Iris pigment epithelial cell (primary cell): Measurements from ENCODE around the gene ZNG1A.
"Not testable (repeated sequence)": the region's sequence is repeated elsewhere in the genome, so short reads cannot be mapped to it uniquely, and the experiment has no call there.

Experiments used
- DNase-seq: peaks from one replicate; pipeline ENCODE4 v3.0.0-alpha.2; 2011; ENCODE audit warnings: low read depth

ZNG1A gene

DNA sequence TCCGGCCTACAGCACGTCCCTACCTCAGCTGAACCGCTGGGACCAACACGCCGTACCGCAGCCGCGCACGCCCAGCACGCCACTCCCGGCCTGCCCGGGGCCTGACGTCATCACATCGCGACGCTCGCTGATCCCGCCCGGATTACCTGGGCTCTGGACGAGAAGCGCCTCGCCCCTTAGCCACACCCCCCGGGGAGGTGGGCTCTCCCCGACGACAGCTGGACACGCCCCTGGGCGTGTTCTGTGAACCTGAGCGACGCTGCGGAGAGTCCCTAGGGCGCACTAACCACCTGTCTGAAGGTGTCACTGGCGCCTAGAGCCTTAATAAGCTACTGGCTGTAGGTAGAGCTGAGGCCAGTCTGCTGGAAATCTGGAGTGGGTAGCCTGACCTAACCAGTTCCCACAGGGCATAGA lies at the start of gene ZNG1A:
ZNG1A (minus strand) TSS at position 87 of the 414 bp plus-strand sequence. CDS start 87 bp downstream, outside the sequence.
- DNase-seq = not testable (repeated sequence)

DNA sequence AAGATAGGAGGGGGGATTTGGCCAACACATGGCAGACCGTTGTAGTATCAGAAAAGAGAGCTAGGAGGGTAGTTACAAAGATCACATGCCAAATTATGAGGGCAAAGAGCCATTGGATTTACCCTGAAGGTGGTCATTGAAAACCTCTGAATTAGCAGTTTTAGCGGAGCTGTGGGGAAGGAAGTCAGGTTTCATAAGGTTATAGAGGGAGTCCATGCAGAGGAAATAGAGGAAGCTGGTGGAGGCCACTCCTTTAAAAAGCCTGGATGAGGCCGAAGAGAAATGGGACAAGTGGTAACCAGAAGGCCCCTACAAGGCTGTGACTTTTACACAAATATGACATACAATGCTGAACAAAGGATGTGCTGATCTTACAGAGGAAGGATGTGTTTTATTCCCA lies 49.0 kb upstream of the ZNG1A start:
- DNase-seq = no peak

DNA sequence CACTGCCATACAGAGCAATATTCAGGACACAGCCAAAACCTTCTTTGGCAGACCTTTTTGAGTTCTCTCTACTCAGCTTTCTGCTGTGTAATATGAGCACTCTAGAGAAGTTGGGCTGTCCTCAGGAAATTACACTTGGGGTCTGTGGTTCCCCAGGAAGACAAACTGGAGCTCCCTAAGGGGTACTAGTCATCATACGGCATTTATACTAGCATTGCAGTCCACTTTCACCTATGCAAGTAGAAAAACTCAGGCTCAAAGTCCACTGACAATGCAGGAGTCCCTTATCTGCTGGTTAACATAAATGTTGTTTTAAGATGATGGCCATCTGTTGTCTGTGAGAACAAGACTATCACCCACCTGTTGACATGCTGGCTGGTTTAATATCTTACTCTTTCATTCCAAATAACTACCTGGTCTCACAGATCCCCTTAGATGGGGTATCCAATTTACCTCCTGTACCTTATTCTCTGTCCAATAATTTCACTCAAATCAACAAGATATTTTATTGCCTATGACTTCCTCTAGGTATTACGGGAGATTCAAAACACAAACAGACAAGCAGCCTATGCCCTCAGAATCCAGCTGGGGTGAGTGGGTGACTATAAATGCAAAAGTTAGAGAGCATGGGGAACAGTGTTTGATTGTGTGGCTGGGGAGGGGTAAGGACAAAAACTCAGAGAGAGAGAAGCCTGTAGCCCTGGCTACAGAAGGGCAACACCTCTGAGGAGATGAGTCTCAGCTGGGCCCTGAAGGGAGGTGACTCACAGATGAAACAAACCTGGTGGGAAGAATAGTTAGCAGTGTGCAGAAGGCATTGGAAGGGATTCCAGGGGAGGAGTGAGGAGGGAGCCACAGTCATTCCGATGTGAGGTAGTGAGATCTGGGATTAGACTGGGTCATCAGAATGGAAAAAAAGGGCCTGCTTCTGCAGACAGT lies 46.0 kb upstream of the ZNG1A start:
- DNase-seq = no peak

DNA sequence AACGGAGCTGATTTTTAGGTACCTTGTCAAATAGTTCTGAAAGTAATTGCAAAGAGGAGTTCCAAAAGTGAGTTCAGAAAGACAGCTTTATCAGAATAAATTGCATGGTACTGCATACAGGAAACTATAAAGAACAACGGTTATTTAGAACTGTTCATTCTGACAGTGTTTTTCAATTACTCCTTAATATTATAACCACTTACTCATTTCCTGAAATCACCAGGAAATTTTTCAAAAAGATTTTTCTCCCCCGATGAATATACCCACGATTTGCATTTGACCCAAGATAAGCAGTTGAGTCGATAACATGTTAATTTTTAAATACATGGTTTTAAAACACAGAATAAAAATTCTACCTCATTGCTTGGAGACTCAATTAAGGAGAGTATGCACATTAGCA lies 45.2 kb upstream of the ZNG1A start:
- no peak for DNase-seq

DNA sequence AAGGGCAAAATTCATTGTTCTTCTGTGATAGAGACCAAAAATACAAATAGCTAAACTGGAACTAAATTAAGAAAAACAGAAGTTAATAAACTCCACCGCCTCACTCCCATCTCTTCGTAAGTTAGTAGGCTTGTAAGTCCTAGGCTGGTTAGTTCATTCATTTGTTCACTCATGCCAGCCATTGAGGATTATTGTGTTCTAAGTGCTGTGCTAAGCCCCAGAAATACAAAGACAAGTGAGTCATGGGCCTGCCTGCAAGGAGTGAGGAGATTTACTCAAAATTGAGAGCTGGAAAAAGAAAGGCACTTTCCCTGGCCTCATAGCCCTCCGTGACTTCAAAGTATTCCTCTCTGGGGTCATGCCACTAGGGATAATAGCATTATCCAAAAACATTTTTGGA lies 44.3 kb upstream of the ZNG1A start:
- no peak for DNase-seq

DNA sequence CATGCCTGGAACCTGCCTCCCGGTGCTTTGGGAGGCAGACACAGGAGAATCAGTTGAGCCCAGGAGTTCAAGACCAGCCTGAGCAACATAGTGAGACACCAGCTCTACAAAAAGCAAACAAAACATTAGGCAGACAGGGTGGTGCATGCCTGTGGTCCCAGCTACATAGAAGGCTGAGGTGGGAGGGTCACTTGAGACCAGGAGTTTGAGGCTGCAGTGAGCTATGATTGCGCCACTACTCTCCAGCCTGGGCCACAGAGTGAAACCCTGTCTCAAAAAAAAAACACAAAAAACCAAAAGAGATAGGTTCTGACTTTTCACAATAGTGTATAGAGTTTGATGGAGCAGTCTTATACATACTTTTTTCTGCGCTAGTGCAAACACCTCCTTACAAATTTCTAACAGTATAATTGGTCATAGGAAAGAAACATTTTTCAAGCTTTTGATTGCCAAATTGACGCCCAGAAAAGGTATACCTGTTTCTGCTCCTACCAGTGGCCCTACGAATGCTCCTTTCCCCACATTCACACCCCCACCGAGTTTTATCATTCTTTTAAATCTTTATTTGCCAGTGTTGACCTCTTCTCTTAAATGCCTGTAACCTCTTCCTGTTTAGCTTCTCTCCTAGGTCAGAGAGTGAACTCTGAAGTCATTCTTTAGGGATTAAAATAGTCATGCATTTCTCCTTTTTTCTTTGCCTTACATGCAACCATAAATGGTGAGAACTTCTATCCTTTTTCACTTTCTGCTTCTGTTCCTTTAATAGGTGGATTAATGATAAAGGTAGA lies 43.3 kb upstream of the ZNG1A start:
- DNase-seq = no peak

DNA sequence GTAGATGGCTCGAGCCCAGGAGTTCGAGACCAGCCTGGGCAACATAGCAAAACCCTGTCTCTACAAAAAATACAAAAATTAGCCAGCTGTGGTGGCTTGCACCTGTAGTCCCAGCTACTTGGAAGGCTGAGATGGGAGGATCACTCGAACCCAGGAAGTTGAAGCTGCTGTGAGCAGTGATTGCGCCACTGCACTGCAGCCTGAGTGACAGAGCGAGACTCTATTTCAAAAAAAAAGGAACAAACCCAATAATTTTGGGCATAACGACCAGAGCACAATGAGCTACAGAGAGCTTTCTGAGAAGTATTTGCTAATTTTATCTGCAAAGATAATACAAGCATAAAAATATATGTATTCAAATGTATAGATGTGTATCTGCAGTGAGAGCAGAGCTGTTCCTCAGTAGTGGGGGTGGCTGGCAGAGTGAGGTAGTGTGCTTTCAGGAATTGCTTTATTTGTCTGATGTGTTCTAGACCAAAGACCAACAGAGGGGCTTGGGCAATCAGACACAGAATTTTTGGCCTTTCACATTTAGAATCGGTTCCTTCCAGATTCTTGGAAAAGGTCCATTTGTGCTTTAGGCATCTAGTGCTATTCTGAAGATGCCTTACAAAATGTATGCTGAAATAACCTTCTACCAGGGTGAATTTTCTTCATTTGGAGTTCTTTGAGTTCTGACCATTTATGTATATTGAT lies 41.0 kb upstream of the ZNG1A start:
- no peak for DNase-seq

DNA sequence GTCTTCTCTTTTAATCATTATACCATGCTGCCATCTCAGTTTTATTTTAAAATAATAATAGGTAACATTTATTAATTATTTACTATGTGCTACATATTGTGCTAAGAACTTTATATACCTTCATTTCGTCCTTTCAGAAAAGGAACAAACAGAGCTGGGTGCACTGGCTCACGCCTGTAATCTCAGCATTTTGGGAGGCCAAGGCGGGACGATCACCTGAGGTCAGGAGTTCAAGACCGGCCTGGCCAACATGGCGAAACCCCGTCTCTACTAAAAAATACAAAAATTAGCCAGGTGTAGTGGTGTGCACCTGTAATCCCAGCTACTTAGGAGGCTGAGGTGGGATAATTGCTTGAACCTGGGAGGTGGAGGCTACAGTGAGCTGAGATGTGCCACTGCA lies 40.2 kb upstream of the ZNG1A start:
- DNase-seq = not testable (repeated sequence)

DNA sequence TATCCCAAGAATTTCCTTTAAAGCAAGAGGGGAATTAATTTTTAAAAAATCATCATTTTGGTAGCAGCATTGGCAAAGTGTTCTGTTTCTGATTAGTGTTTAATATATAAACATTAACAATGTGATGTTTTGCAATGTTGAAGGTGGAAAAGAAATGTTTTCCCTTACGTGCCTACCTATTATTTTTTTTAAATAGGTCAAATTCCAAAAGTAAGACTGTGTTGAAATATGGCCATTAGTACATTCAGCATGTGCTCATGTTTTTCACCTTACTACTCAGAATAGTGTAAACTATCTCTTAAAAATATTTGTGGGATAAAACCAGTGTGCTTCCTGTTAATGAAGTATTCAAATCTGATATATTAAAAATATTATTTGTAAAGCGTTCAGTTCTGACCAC lies 39.1 kb upstream of the ZNG1A start:
- no peak for DNase-seq

DNA sequence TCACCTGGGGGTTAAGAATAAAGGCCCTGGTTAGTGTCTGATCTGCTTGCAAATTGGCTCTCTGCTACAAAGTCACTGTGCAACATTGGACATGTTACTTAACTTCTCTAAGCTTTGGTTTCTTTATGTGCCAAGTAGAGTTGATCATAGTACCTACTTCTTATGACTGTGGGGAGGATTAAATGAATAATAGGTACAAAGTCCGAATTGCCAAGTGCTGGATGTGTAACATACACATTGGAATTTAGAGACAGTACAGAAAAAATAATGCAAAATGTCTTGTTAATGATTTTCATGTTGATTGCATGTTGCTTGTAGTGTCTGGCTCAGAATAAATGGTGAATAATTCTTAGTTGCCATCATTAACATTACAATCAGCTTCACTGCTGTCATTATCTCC lies 38.0 kb upstream of the ZNG1A start:
- no peak for DNase-seq

DNA sequence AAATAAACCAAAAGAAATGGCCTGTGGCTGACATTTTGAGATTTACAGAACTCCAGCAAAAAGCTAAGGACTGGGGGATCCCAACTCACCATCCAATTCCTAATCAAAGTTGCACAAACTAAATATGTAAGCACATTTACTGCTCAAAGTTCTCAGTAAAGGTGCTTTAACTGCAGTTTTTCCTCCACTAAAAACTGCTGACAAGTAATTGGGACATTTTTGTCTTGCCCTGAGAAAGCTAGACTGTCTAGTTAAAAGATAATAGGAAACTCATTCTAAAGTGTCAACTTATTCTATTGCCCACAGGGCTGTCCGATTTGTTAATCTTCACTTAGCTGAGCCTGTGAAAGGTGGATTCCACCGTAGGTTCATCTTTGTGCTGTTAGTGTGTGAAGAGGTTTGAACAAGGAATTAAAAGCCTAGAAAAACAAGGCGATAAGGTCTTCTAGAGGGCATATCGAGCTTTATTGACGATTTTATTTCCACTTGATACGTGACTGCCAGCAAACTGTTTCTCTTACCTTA lies 36.8 kb upstream of the ZNG1A start:
- no peak for DNase-seq

DNA sequence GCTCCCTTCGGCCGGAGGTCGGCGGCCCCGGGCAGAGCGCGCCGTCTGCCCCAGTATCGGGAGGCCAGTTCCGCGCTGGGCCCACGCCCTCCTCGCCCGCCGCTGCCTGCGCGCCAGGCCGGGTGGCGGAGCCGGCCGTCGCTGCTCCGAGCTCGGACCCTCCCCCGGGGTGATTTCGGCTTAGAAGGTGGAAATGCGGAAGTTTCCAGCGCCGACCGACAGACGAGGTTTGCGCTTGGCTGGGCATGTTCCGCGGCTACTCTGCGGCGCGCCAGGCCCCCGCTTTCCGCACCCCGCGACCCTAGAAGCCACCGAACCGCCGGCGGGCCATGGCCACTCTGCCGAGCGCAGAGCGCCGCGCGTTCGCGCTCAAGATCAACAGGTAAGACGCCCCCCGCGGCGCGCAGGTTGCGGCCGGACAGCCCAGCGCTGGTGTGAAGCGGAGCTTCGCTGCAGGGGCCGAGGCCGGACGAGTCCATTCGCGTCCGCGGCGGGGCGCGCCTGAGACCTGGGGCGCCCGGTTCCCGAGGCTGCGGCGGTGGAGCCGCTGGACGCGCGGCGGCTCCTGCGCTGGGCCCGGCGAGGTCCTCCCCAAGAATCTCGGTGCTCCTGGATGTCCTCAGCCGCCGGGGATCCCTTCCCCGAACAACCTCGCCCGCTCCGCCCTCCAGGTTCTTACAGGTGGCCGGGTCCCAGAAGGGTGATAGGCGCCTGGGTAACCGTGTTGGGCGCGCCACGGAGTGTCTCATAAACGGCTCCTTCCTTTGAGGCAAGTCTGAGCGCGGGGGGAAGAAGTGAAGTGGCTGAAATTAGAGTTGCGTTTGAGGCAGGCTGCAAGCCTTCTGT lies 36.0 kb upstream of the ZNG1A start, which contains the start of gene DOCK8:
DOCK8 (plus strand) TSS at position 218 of the 846 bp plus-strand sequence; CDS start at position 330, 112 bp downstream.
- peak; percentile 46 for DNase-seq

DNA sequence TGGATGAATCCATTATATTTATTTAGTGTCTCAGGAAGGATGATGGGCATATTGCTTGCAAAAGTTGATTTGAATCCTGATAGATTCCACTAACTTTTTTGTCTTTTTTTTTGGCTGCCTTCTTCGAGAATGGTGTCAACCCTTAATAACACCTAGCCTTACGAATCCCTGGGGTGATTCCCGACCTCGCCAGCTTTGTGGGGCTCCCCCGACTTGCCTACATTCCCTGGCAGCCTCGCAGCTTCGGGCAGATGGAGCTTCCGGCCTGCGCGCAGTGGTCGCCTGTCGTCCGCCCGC lies 35.4 kb upstream of the ZNG1A start:
- no peak for DNase-seq

DNA sequence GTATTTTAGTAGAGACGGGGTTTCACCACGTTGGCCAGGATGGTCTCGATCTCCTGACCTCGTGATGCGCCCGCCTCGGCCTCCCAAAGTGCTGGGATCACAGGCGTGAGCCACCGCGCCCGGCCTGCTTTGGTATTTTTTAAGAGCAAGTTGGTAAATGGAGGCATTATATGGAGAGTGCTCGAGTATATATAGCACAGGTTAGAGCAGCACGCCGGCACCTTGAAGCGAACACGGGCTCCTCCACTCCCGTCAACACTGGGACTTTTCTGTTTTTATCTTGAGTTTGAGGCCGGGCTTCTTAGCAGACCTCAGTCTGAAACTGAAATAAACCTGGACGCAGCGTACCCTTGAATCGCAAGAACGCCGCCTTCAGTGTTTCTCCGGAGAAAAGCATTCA lies 35.0 kb upstream of the ZNG1A start:
- DNase-seq = not testable (repeated sequence)

DNA sequence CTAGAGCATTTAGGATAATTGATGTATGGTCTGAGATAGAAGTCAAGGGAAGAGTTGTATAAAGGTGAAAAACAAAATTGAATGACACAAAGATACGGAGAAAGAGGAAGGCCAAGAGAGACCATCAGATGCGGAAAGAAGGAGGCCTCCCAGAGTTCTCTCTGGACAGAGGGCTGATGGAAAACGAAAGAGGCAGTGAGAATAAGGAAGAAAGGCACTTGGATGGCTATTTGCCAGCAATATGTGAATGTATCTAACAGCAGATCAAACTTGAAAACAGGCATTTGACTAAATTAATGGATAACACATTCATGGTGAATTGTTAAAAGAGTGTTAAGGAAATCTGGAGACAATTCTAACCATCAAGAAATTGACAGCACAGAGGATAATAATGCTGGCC lies 33.4 kb upstream of the ZNG1A start:
- DNase-seq = no peak

DNA sequence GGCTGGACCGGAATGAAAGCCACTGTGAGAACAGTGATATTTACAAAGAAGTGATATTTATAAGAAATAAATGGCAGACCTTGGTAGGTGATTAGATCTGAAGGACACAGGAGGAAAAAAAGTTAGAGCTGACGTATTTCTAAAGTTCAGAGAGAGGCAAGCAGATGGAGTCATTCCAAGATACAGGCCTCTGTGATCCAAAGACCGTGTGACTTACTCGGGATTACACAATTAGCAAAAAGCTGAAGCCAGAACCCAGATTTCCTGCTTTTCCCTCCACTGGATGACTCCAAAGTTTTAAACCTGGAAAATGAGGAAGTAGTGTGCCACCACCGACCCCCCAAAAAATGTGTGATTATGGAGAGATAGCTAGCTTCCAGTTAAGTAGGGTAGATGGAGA lies 32.7 kb upstream of the ZNG1A start:
- no peak for DNase-seq

DNA sequence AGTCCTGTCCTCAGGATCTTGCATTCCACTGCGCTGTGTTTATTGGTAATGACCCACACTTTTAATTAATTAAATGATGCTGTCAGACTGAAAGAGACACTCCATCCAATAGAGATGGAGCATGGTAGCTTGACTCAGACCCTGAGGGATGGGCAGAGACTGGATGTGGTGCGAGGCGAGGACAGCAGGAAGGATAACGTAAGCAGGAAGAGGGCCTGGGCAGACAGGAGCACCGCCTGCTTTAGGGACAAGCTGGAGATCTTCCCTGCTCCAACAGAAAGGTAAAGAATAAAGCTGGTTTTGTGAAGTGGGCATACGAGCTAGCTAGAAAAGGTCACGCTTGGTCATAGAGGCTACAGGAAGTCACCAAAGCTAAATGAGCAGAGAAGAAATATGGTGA lies 32.2 kb upstream of the ZNG1A start:
- DNase-seq = no peak

DNA sequence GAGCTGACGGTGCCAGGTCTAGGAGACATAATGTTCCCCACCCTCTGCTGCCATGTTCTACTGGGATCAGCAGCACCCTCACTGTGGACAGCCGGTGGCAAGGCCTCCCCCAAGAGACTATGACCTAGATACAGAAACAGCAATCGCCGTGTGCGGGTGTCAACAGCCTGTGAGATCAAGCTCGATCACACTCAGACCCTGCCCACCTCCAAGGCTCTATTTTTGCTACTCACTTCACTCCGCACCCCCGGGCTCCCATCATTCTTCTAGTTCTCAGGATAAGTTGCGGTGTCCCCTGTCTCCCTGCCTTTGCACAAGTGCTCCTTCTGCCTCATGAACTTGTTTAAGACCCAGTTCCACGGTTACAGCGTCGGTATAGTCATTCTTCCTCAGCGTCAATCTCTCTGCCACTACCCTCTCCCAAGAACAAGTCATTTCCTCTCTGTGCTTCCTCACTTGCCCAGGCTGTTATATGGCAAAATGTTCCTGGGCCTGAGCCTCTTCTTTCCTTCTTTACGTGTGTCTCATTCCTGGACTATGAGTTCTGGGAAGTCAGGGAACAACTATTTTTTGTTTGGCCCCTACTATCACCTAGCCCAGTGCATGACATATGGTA lies 30.4 kb upstream of the ZNG1A start:
- DNase-seq = no peak

DNA sequence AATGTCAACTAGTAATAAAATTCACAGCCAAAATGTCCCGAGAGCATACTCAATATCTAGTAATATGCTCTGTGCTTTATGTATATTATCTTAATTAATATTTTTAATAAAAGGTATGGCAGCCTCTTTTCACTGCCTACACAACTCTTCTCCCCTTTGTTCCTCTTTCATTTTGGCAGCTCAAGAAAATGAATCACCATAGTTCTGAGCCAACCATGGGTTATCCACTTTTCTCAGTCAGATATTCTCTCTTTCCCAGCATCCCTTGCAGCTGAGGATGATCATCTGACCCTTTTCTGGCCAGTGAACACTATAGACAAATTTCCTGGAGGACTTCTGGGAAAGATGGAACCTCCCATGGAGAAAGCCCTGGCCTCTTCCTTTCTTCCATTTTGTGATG lies 27.6 kb upstream of the ZNG1A start:
- DNase-seq = no peak

DNA sequence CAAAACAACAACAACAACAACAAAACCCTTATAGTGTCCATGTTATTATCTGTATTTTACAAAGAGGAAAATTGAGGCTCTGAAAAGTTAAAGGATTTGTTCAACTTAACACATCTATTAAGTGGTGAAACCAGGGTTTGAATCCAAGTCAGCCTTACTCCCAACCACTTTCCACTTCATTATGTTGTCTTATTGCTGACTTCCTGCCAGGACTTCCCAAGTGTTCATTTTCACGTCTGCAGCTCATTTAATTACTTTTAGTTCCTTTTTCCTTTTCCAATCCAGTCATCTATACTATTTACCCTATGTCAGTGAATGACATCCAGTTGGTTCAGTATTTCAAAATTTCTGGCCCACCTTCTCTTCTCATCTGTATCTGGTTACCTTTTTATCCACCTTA lies 20.7 kb upstream of the ZNG1A start:
- DNase-seq = not testable (repeated sequence)
